ENCODE data around the gene SRPK1. TPM values are rescaled to one million over a fixed set of nuclear protein-coding genes. Genes with fewer than 3 reads are reported as not detected.

The SRPK1 gene
- total RNA-seq, 1 donor from 2014 or later: 74.3 TPM

DNA sequence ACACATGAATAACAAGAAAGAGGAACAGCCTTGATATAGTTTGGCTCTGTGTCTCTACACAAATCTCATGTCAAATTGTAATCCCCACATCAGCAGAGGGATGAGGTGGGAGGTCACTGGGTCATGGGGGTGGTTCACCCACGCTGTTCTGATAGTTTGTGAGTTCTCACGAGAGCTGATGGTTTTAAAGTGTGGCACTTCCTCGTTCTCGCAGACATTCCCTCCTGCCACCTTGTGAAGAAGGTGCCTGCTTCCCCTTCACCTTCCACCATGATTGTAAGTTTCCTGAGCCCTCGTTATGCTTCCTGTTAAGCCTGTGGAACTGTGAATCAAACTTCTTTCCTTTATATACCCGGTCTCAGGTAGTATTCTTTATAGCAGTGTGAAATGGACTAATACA is 13.1 kb downstream of the SRPK1 start:
- Mint-ChIP-seq H3K27ac (peak overlapping the region; percentile 23), H3K36me3 (ENCODE audit: insufficient read depth) (peaks cover 51% of the 10 kb centered on the region)

GRCh38 chr6:35906499-35906846 is 14.4 kb downstream of the SRPK1 start:
- no peak for DNase-seq (ENCODE audit: low spot score, unreplicated experiment)
- no peaks in the 10 kb centered on the region for H3K4me1 Mint-ChIP-seq (ENCODE audit: low read depth)
- H3K27me3 Mint-ChIP-seq: no peaks in the 10 kb centered on the region
- no peak for TF ChIP-seq CTCF (IDR thresholded peaks at IDR 0.05; ENCODE audit: unreplicated experiment)
- H3K4me3 Mint-ChIP-seq (ENCODE audit: low read depth): no peak overlapping the region
- H3K27ac Mint-ChIP-seq: no peak overlapping the region
- H3K36me3 Mint-ChIP-seq (ENCODE audit: insufficient read depth): peaks cover 40% of the 10 kb centered on the region
- H3K9me3 Mint-ChIP-seq (ENCODE audit: low read depth): peaks cover 25% of the 10 kb centered on the region

More for the DNA sequence above, 13.1 kb downstream of the SRPK1 start:
- TF ChIP-seq CTCF (IDR thresholded peaks at IDR 0.05; ENCODE audit: unreplicated experiment): no peak
- no peaks in the 10 kb centered on the region for H3K27me3 Mint-ChIP-seq
- H3K9me3 Mint-ChIP-seq (ENCODE audit: low read depth): peaks cover 25% of the 10 kb centered on the region
- H3K4me1 Mint-ChIP-seq (ENCODE audit: low read depth): no peaks in the 10 kb centered on the region
- no peak overlapping the region for H3K4me3 Mint-ChIP-seq (ENCODE audit: low read depth)
- DNase-seq (ENCODE audit: low spot score, unreplicated experiment): no peak

DNA sequence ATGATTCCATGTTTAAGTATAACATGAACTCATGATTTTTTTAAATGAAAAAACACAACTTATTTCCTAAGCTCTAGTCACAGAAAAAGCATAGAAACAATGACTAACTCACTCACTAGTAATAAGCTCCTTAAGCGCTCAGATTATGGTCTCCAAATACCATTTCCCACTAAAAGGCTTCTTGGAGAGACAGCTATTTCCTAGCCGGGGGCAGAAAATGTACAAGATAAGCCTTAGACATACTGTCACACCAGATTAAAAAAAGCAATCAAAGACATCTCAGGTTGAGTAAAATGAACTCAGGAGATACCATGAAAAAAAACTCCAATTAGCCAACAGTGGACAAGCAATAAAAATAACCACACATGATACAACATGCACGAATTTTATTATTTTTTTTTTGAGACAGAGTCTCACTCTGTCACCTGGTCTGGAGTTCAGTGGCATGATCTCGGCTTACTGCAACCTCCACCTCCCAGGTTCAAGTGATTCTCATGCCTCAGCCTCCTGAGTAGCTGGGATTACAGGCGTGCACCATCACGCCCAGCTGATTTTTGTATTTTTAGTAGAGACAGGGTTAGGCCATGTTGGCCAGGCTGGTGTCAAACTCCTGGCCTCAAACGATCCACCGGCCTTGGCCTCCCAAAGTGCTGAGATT is 14.9 kb downstream of the SRPK1 start:
- no peak for TF ChIP-seq CTCF (IDR thresholded peaks at IDR 0.05; ENCODE audit: unreplicated experiment)
- Mint-ChIP-seq H3K4me3 (ENCODE audit: low read depth) (no peak overlapping the region), H3K27ac (no peak overlapping the region), H3K9me3 (ENCODE audit: low read depth) (peaks cover 22% of the 10 kb centered on the region), H3K27me3 (no peaks in the 10 kb centered on the region), H3K36me3 (ENCODE audit: insufficient read depth) (peaks cover 37% of the 10 kb centered on the region), H3K4me1 (ENCODE audit: low read depth) (no peaks in the 10 kb centered on the region)
- no peak for DNase-seq (ENCODE audit: low spot score, unreplicated experiment)

DNA sequence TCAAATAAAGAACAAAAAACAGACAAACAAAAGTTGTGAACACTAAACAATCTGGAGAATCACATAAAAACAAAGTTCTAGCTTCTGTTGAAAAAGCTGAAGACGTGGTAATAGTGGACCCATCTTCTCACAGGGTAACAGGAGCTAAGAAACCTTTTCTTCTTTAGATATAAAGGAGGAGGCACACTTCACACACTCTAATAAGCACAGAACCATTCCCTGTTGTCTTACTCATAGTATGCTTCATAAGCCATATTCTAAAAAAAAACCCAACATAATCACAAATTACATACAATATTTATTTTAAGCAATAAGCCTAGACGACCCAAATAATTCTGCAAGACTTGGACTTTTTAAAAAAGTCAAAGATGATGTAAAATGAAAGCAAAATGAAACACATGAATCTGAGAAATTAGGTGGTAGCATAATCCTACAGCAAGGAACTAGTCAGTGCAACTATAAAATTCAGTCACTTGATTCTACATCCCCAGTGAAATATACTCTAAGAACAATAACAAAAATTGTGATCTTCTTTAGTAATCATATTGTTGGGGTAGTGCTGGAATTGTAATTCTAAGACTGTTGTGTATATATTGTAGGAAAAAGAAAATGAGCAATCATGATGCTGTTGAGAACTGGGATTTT is 15.6 kb downstream of the SRPK1 start:
- Mint-ChIP-seq H3K27me3 (no peaks in the 10 kb centered on the region), H3K27ac (no peak overlapping the region), H3K4me3 (ENCODE audit: low read depth) (no peak overlapping the region), H3K36me3 (ENCODE audit: insufficient read depth) (peaks cover 33% of the 10 kb centered on the region), H3K4me1 (ENCODE audit: low read depth) (no peaks in the 10 kb centered on the region), H3K9me3 (ENCODE audit: low read depth) (peaks cover 18% of the 10 kb centered on the region)
- no peak for DNase-seq (ENCODE audit: low spot score, unreplicated experiment)
- TF ChIP-seq CTCF (IDR thresholded peaks at IDR 0.05; ENCODE audit: unreplicated experiment): no peak

DNA sequence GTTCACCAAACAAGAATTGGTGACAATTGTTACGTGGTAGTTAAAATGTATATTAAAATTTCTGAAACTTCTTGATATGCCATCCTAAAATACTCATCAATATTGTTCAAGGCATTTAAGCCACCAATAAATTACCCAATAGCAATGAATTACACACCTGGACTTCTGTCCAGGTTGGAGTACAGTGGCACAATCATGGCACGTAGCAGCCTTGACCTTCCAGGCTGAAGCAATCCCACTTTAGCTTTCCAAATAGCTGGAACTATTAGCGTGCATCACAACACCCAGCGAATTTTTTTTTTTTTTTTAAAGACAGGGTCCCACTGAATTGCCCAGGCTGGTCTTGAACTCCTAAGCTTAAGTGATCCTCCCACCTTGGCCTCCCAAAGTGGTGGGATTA is 17.2 kb downstream of the SRPK1 start:
- Mint-ChIP-seq H3K4me1 (ENCODE audit: low read depth) (no peaks in the 10 kb centered on the region), H3K9me3 (ENCODE audit: low read depth) (peaks cover 8% of the 10 kb centered on the region), H3K27me3 (no peaks in the 10 kb centered on the region), H3K4me3 (ENCODE audit: low read depth) (no peak overlapping the region), H3K27ac (no peak overlapping the region), H3K36me3 (ENCODE audit: insufficient read depth) (peaks cover 24% of the 10 kb centered on the region)
- DNase-seq (ENCODE audit: low spot score, unreplicated experiment): no peak
- TF ChIP-seq CTCF (IDR thresholded peaks at IDR 0.05; ENCODE audit: unreplicated experiment): no peak

All from progenitor cell of endocrine pancreas (in vitro differentiated cells).